HCT116 (cell line): Measurements from ENCODE around the gene UBE2D1. TPM values are rescaled to one million over a fixed set of nuclear protein-coding genes. Genes with fewer than 3 reads are reported as not detected.

Experiments
- total RNA-seq: library from RNA; stranded (reverse); gene quantifications from one replicate; pipeline ENCODE4 v1.2.1, GENCODE V29; 2021; ENCODE audit not compliant: unreplicated experiment

The UBE2D1 gene
- total RNA-seq, 1 experiment from 2014 or later, result 15.5 TPM

Other genes with a start within 250 kb of the UBE2D1 start
- gene IPMK, start 67.1 kb upstream of the UBE2D1 start, total RNA-seq, result 5.5 TPM
- gene CISD1, start 65.8 kb upstream of the UBE2D1 start, total RNA-seq, result 47.3 TPM
- 57.6 TPM for gene TFAM, start 50.4 kb downstream of the UBE2D1 start, total RNA-seq
- gene BICC1, start 177.9 kb downstream of the UBE2D1 start, total RNA-seq, result not detected